ENCODE results near the gene EMILIN1. TPM values are rescaled to one million over a fixed set of nuclear protein-coding genes. Genes with fewer than 3 reads are reported as not detected.
A peak's percentile ranks its signal among the peaks of the same experiment; 100 is the strongest.

EMILIN1 gene
- total RNA-seq, 1 experiment from 2014 or later, result 31.0 TPM

DNA sequence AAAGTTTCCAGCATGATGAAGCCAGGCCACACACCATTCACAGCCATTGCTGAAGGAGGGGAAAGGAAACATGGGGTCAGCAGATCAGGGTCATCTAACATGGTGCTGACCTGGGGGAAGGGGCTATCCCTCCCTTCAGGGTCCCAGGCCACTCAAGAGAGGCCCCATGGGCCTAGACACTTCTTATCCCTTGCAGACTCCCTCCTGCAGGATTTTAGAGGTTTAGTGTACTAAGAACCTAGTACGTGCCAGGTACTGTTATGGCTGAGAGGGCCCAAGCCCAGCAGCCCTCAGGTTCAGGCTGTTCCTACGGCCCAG is 17.0 kb downstream of the EMILIN1 start:
- TF ChIP-seq EZH2 (IDR thresholded peaks at IDR 0.05; ENCODE audit: borderline replicate concordance, low read depth, low read length, poor library complexity, severe bottlenecking), result no peak
- TF ChIP-seq, protein P1, sequence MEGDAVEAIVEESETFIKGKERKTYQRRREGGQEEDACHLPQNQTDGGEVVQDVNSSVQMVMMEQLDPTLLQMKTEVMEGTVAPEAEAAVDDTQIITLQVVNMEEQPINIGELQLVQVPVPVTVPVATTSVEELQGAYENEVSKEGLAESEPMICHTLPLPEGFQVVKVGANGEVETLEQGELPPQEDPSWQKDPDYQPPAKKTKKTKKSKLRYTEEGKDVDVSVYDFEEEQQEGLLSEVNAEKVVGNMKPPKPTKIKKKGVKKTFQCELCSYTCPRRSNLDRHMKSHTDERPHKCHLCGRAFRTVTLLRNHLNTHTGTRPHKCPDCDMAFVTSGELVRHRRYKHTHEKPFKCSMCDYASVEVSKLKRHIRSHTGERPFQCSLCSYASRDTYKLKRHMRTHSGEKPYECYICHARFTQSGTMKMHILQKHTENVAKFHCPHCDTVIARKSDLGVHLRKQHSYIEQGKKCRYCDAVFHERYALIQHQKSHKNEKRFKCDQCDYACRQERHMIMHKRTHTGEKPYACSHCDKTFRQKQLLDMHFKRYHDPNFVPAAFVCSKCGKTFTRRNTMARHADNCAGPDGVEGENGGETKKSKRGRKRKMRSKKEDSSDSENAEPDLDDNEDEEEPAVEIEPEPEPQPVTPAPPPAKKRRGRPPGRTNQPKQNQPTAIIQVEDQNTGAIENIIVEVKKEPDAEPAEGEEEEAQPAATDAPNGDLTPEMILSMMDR (conservative IDR thresholded peaks at IDR 0.05; ENCODE audit: low read depth, low read length), result no peak
- POLR2A ChIA-PET (ENCODE audit: low non-redundant PET), result no interaction called here
- H3K27ac ChIP-seq (ENCODE audit: low read depth, low read length, poor library complexity, severe bottlenecking), result no peak overlapping the region

DNA sequence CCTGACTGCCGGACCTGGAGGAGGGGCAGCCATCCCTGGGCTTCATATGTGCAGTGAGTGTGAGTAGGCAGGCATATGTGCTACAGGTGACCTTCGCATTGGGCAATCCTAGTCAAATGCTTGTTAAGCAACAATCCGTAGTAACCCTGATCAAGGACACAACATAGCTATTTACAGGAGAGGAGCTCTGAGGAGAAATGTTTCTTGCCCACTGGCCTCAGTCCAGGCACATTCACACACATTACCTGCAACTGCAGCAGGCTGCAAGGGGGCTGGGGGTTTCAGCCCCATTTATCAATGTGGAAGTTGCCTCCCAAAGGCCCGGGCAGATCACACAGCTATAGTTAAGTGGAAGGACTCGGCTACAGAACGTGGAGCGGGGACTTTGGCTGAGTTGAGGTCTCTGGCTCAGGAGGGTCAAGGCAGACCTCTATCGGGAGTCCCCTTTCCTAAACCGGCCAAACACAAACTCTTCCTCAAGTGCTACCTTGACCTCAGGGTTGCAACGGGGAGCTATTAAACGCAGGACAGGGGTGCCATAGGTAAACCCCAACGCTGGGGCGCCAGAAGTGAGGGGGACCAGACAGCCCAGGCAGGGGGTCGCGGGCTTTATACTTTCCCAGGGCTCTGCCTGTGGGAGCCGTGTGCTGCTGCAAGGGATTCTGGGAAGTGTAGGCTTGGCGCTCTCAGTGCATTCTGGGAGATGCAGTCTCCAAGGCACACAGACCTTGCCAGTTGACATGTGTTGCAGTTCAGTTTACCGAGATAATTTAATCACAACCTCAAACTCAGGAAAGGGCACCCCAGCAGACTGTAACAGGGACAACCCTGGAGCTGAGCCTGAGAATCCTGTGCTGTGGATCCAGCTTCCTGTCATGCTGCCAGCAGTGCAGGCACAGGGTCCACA is 17.6 kb downstream of the EMILIN1 start:
- no TSS peak for BruUV-seq (replicated peaks)
- Histone ChIP-seq H3K9me3 (ENCODE audit: low read depth, low read length, poor library complexity, severe bottlenecking) (no peaks in the 10 kb centered on the region), H3K36me3 (ENCODE audit: insufficient read depth, low read length, poor library complexity, severe bottlenecking) (peaks cover 3% of the 10 kb centered on the region), H3K4me1 (ENCODE audit: insufficient read depth, low read length, poor library complexity, severe bottlenecking) (no peaks in the 10 kb centered on the region), H3K4me3 (ENCODE audit: low read depth, low read length, poor library complexity, severe bottlenecking) (peak overlapping the region; percentile 10), H3K27me3 (replicated peaks; ENCODE audit: insufficient read depth, low read depth, low read length, poor library complexity) (no peaks in the 10 kb centered on the region), H3K27ac (ENCODE audit: low read depth, low read length, poor library complexity, severe bottlenecking) (no peak overlapping the region)
- DNase-seq (ENCODE audit: low spot score), result peak; percentile 73
- ChIA-PET CTCF (no interaction called here), POLR2A (ENCODE audit: low non-redundant PET) (no interaction called here)
- TF ChIP-seq, protein P1 (conservative IDR thresholded peaks at IDR 0.05; ENCODE audit: low read depth, low read length), result no peak
- intact Hi-C loops (cut with micrococcal nuclease; ENCODE audit: unreplicated experiment), result loop anchor here (5.0 kb wide), 1 partner anchor 206 kb away; no protein-coding TSS in a partner anchor

More for the DNA sequence above, 17.0 kb downstream of the EMILIN1 start:
- Histone ChIP-seq H3K36me3 (ENCODE audit: insufficient read depth, low read length, poor library complexity, severe bottlenecking) (no peaks in the 10 kb centered on the region), H3K9me3 (ENCODE audit: low read depth, low read length, poor library complexity, severe bottlenecking) (no peaks in the 10 kb centered on the region), H3K4me3 (ENCODE audit: low read depth, low read length, poor library complexity, severe bottlenecking) (no peak overlapping the region), H3K4me1 (ENCODE audit: insufficient read depth, low read length, poor library complexity, severe bottlenecking) (no peaks in the 10 kb centered on the region), H3K27me3 (replicated peaks; ENCODE audit: insufficient read depth, low read depth, low read length, poor library complexity) (no peaks in the 10 kb centered on the region)
- intact Hi-C loops (cut with micrococcal nuclease; ENCODE audit: unreplicated experiment), result loop anchor here (5.0 kb wide), 1 partner anchor 207 kb away; no protein-coding TSS in a partner anchor
- CTCF ChIA-PET, result no interaction called here
- no peak for DNase-seq (ENCODE audit: low spot score)
- no TSS peak for BruUV-seq (replicated peaks)

DNA sequence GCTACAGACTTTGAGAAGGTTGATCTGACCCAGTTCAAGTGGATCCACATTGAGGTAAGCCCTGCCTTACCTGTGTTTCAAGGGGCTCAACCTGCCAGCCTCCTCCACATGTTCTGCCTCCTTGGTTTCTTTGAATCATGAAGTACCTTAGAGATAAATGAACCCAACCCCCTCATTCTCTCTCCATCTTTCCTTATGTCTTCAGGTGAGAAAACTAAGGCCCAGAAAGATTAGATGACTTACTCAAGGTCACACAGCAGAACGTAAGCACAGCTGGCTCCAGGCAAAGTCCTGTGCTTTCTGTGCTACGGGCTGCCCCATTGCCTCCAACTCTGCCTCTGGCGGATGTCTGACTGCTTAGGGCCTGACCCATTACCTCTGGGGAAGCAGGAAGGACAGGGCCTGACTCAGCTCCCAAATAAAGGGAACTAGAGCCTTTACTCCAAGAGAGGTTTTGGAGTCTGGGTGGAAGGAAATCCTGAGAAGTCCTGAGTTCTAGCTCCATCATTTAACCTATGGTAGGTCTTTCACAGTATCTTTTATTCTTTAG is 18.4 kb downstream of the EMILIN1 start:
- no peaks in the 10 kb centered on the region for H3K4me1 ChIP-seq (ENCODE audit: insufficient read depth, low read length, poor library complexity, severe bottlenecking)
- peaks cover 3% of the 10 kb centered on the region for H3K36me3 ChIP-seq (ENCODE audit: insufficient read depth, low read length, poor library complexity, severe bottlenecking)
- intact Hi-C loops (cut with micrococcal nuclease; ENCODE audit: unreplicated experiment), result loop anchor here (5.0 kb wide), 1 partner anchor 205 kb away; no protein-coding TSS in a partner anchor
- DNase-seq (ENCODE audit: low spot score), result no peak
- CTCF ChIA-PET, result no interaction called here
- H3K27ac ChIP-seq (ENCODE audit: low read depth, low read length, poor library complexity, severe bottlenecking), result no peak overlapping the region
- TF ChIP-seq, protein P1 (conservative IDR thresholded peaks at IDR 0.05; ENCODE audit: low read depth, low read length), result no peak
- no peak for TF ChIP-seq EZH2 (IDR thresholded peaks at IDR 0.05; ENCODE audit: borderline replicate concordance, low read depth, low read length, poor library complexity, severe bottlenecking)
- H3K9me3 ChIP-seq (ENCODE audit: low read depth, low read length, poor library complexity, severe bottlenecking), result no peaks in the 10 kb centered on the region
- no peak overlapping the region for H3K4me3 ChIP-seq (ENCODE audit: low read depth, low read length, poor library complexity, severe bottlenecking)
- POLR2A ChIA-PET (ENCODE audit: low non-redundant PET), result no interaction called here
- BruUV-seq (replicated peaks), result no TSS peak
- no peaks in the 10 kb centered on the region for H3K27me3 ChIP-seq (replicated peaks; ENCODE audit: insufficient read depth, low read depth, low read length, poor library complexity)
